ENCODE data around the gene PNP. TPM values are rescaled to one million over a fixed set of nuclear protein-coding genes. Genes with fewer than 3 reads are reported as not detected.
"Not testable (repeated sequence)": the region's sequence is repeated elsewhere in the genome, so short reads cannot be mapped to it uniquely, and the experiment has no call there.

The PNP gene
- total and polyA plus RNA-seq, 4 donors, result 21.9 to 56.5 (median 50.1) TPM

GRCh38 chr14:20506752-20507151, 37.5 kb downstream of the PNP start:
- H3K9me3 ChIP-seq (ENCODE audit: control insufficient read depth, low read length); ATAC-seq (ENCODE audit: low FRiP score); intact Hi-C loops (cut with DNase I); H3K27ac ChIP-seq (ENCODE audit: low read depth in 1 of 2, low read length in 2 of 2); H3K4me3 ChIP-seq (ENCODE audit: low read length in 2 of 2); DNase-seq; H3K36me3 ChIP-seq (ENCODE audit: control insufficient read depth in 1 of 2, insufficient read depth in 2 of 2, low read length in 1 of 2); H3K27me3 ChIP-seq (ENCODE audit: control insufficient read depth in 1 of 2, insufficient read depth in 2 of 2, low read length in 1 of 2); H3K4me1 ChIP-seq (ENCODE audit: control insufficient read depth in 1 of 2, insufficient read depth in 2 of 2, low read length in 2 of 2): not testable (repeated sequence)
- WGBS, 2 donors, result 82% methylated on average over 6 of the region's 30 CpGs; no CpG with 5 or more reads in 1 of the 2 donors

- H3K27ac ChIP-seq (ENCODE audit: low read depth in 1 of 2, low read length in 2 of 2); intact Hi-C loops (cut with DNase I); H3K36me3 ChIP-seq (ENCODE audit: control insufficient read depth in 1 of 2, insufficient read depth in 2 of 2, low read length in 1 of 2); H3K27me3 ChIP-seq (ENCODE audit: control insufficient read depth in 1 of 2, insufficient read depth in 2 of 2, low read length in 1 of 2); ATAC-seq (ENCODE audit: low FRiP score); DNase-seq; H3K4me1 ChIP-seq (ENCODE audit: control insufficient read depth in 1 of 2, insufficient read depth in 2 of 2, low read length in 2 of 2); H3K9me3 ChIP-seq (ENCODE audit: control insufficient read depth, low read length); H3K4me3 ChIP-seq (ENCODE audit: low read length in 2 of 2): not testable (repeated sequence)
- 89 to 91% methylated on average over 3 of the region's 3 CpGs for WGBS, 2 donors
Observed at GRCh38 chr14:20507537-20507936, 38.3 kb downstream of the PNP start.

GRCh38 chr14:20508367-20508766, 39.2 kb downstream of the PNP start:
- no peaks in the 10 kb centered on the region for H3K4me1 ChIP-seq (ENCODE audit: control insufficient read depth in 1 of 2, insufficient read depth in 2 of 2, low read length in 2 of 2)
- H3K4me3 ChIP-seq (ENCODE audit: low read length in 2 of 2), result no peak overlapping the region
- intact Hi-C loops (cut with DNase I), result no loop called here
- no peaks in the 10 kb centered on the region for H3K9me3 ChIP-seq (ENCODE audit: control insufficient read depth, low read length)
- H3K27ac ChIP-seq (ENCODE audit: low read depth in 1 of 2, low read length in 2 of 2), result no peak overlapping the region
- no peaks in the 10 kb centered on the region for H3K36me3 ChIP-seq (ENCODE audit: control insufficient read depth in 1 of 2, insufficient read depth in 2 of 2, low read length in 1 of 2)
- DNase-seq (no peak), ATAC-seq (ENCODE audit: low FRiP score) (no peak)
- no peaks in the 10 kb centered on the region for H3K27me3 ChIP-seq (ENCODE audit: control insufficient read depth in 1 of 2, insufficient read depth in 2 of 2, low read length in 1 of 2)
- 91 to 93% methylated on average over 8 of the region's 8 CpGs for WGBS, 2 donors

DNA sequence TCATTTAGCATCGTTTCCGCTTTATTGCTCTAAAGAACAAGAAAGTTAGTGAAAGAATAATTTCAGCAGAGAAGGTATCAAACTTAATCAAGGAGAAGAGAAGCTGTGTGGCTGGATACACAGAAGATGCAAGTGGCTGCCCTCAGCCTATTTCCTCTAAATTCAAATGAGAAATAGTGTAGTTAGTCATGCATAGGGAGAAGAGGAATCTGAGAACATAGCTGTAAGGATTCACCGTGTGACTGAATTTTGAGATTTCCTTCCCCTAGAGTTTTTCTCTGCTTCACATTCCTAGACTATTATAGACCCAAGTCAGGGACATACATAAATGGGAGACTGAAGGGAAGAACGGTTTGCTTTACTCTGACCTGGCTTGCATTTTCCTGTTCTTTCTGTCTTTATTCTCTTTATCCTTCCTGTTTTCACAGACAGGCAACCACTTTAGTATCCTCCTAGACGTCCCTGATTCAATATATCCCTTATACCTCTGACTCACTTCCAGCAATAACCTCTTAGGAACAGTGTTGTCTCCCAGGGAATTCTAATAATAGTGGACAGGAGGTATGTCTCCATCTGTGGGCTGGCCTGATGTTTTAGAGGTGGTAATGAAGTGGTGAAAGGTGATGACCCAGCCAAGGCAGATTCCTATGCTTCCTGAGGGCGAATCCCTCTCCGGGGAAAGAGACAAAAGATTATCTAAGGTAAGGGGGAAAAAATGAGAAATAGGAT, 43.1 kb downstream of the PNP start:
- DNase-seq, result no peak
- 64 to 66% methylated on average over 7 of the region's 7 CpGs for WGBS, 2 donors
- Histone ChIP-seq H3K36me3 (ENCODE audit: control insufficient read depth in 1 of 2, insufficient read depth in 2 of 2, low read length in 1 of 2) (no peaks in the 10 kb centered on the region), H3K4me3 (ENCODE audit: low read length in 2 of 2) (no peak overlapping the region), H3K27ac (ENCODE audit: low read depth in 1 of 2, low read length in 2 of 2) (no peak overlapping the region), H3K4me1 (ENCODE audit: control insufficient read depth in 1 of 2, insufficient read depth in 2 of 2, low read length in 2 of 2) (no peaks in the 10 kb centered on the region), H3K9me3 (ENCODE audit: control insufficient read depth, low read length) (no peaks in the 10 kb centered on the region), H3K27me3 (ENCODE audit: control insufficient read depth in 1 of 2, insufficient read depth in 2 of 2, low read length in 1 of 2) (no peaks in the 10 kb centered on the region)
- ATAC-seq (ENCODE audit: low FRiP score), result no peak
- intact Hi-C loops (cut with DNase I), result no loop called here

GRCh38 chr14:20515846-20516245, 46.6 kb downstream of the PNP start:
- H3K9me3 ChIP-seq (ENCODE audit: control insufficient read depth, low read length), result peaks cover 2% of the 10 kb centered on the region
- intact Hi-C loops (cut with DNase I), result no loop called here
- WGBS, 2 donors, result 44 to 48% methylated on average over 4 of the region's 4 CpGs
- no peak for ATAC-seq (ENCODE audit: low FRiP score)
- no peaks in the 10 kb centered on the region for H3K36me3 ChIP-seq (ENCODE audit: control insufficient read depth in 1 of 2, insufficient read depth in 2 of 2, low read length in 1 of 2)
- H3K27me3 ChIP-seq (ENCODE audit: control insufficient read depth in 1 of 2, insufficient read depth in 2 of 2, low read length in 1 of 2), result no peaks in the 10 kb centered on the region
- H3K4me1 ChIP-seq (ENCODE audit: control insufficient read depth in 1 of 2, insufficient read depth in 2 of 2, low read length in 2 of 2), result no peaks in the 10 kb centered on the region
- DNase-seq, result no peak
- no peak overlapping the region for H3K4me3 ChIP-seq (ENCODE audit: low read length in 2 of 2)
- H3K27ac ChIP-seq (ENCODE audit: low read depth in 1 of 2, low read length in 2 of 2), result no peak overlapping the region

GRCh38 chr14:20516921-20517320, 47.7 kb downstream of the PNP start:
- Histone ChIP-seq H3K36me3 (ENCODE audit: control insufficient read depth in 1 of 2, insufficient read depth in 2 of 2, low read length in 1 of 2) (no peaks in the 10 kb centered on the region), H3K27ac (ENCODE audit: low read depth in 1 of 2, low read length in 2 of 2) (no peak overlapping the region), H3K4me3 (ENCODE audit: low read length in 2 of 2) (no peak overlapping the region), H3K9me3 (ENCODE audit: control insufficient read depth, low read length) (peaks cover 2% of the 10 kb centered on the region), H3K4me1 (ENCODE audit: control insufficient read depth in 1 of 2, insufficient read depth in 2 of 2, low read length in 2 of 2) (no peaks in the 10 kb centered on the region), H3K27me3 (ENCODE audit: control insufficient read depth in 1 of 2, insufficient read depth in 2 of 2, low read length in 1 of 2) (no peaks in the 10 kb centered on the region)
- intact Hi-C loops (cut with DNase I), result no loop called here
- ATAC-seq (ENCODE audit: low FRiP score) (no peak), DNase-seq (no peak)
- WGBS, 2 donors, result 14 to 29% methylated on average over 4 of the region's 4 CpGs

DNA sequence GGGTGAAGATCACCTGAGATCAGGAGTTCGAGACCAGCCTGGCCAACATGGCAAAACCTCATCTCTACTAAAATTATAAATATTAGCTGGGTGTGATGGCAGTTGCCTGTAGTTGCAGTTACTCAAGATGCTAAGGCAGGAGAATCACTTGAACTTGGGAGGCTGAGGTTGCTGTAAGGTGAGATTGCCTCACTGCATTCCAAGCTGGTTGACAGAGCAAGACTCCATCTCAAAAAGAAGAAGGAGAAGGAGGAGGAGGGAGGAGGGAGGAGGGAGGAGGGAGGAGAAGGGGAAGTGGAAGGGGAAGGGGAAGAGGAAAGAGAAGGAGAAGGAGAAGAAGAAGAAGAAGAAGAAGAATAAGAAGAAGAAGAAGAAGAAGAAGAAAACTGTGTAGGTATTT, 53.1 kb downstream of the PNP start:
- intact Hi-C loops (cut with DNase I), result no loop called here
- Histone ChIP-seq H3K27ac (ENCODE audit: low read depth in 1 of 2, low read length in 2 of 2) (no peak overlapping the region), H3K4me1 (ENCODE audit: control insufficient read depth in 1 of 2, insufficient read depth in 2 of 2, low read length in 2 of 2) (no peaks in the 10 kb centered on the region), H3K36me3 (ENCODE audit: control insufficient read depth in 1 of 2, insufficient read depth in 2 of 2, low read length in 1 of 2) (no peaks in the 10 kb centered on the region), H3K27me3 (ENCODE audit: control insufficient read depth in 1 of 2, insufficient read depth in 2 of 2, low read length in 1 of 2) (no peaks in the 10 kb centered on the region), H3K4me3 (ENCODE audit: low read length in 2 of 2) (no peak overlapping the region), H3K9me3 (ENCODE audit: control insufficient read depth, low read length) (peaks cover 2% of the 10 kb centered on the region)
- WGBS, 2 donors, result 68 to 88% methylated on average over 1 of the region's 1 CpG
- DNase-seq (no peak), ATAC-seq (ENCODE audit: low FRiP score) (no peak)

GRCh38 chr14:20524027-20524426, 54.8 kb downstream of the PNP start:
- peaks cover 2% of the 10 kb centered on the region for H3K9me3 ChIP-seq (ENCODE audit: control insufficient read depth, low read length)
- DNase-seq (no peak), ATAC-seq (ENCODE audit: low FRiP score) (no peak)
- no peaks in the 10 kb centered on the region for H3K36me3 ChIP-seq (ENCODE audit: control insufficient read depth in 1 of 2, insufficient read depth in 2 of 2, low read length in 1 of 2)
- H3K4me3 ChIP-seq (ENCODE audit: low read length in 2 of 2), result no peak overlapping the region
- no peaks in the 10 kb centered on the region for H3K4me1 ChIP-seq (ENCODE audit: control insufficient read depth in 1 of 2, insufficient read depth in 2 of 2, low read length in 2 of 2)
- no peak overlapping the region for H3K27ac ChIP-seq (ENCODE audit: low read depth in 1 of 2, low read length in 2 of 2)
- 80 to 85% methylated on average over 2 of the region's 2 CpGs for WGBS, 2 donors
- no peaks in the 10 kb centered on the region for H3K27me3 ChIP-seq (ENCODE audit: control insufficient read depth in 1 of 2, insufficient read depth in 2 of 2, low read length in 1 of 2)
- intact Hi-C loops (cut with DNase I), result no loop called here
